Neuronal stem cell (in vitro differentiated cells): ENCODE measurements around the gene TCEAL1. TPM values are rescaled to one million over a fixed set of nuclear protein-coding genes. Genes with fewer than 3 reads are reported as not detected.

Experiments
- DNase-seq: peaks from one replicate; pipeline ENCODE4 v3.0.0-alpha.2; 2013; ENCODE audit warnings: low spot score
- H2AFZ ChIP-seq: one replicate; pipeline ENCODE4 v1.6.1; 2013; ENCODE audit warnings: mild to moderate bottlenecking, low read length, inconsistent platforms
- H2AK5ac ChIP-seq: 2 replicates; pipeline ENCODE4 v1.6.1; 2013; ENCODE audit warnings: low read depth, mild to moderate bottlenecking, inconsistent platforms, low read length, moderate library complexity, mixed read lengths
- H2BK120ac ChIP-seq: 2 replicates; pipeline ENCODE4 v1.6.1; 2013; ENCODE audit warnings: low read depth, mild to moderate bottlenecking, inconsistent platforms, low read length, moderate library complexity, mixed read lengths
- H2BK12ac ChIP-seq: one replicate; pipeline ENCODE4 v1.6.1; 2013; ENCODE audit warnings: low read length, inconsistent platforms
- H2BK15ac ChIP-seq: 2 replicates; pipeline ENCODE4 v1.6.1; 2013; ENCODE audit warnings: mild to moderate bottlenecking, low read length, inconsistent platforms, mixed read lengths
- H2BK5ac ChIP-seq: one replicate; pipeline ENCODE4 v1.6.1; 2013; ENCODE audit warnings: inconsistent platforms, mild to moderate bottlenecking, low read length, moderate library complexity
- H3K14ac ChIP-seq: one replicate; pipeline ENCODE4 v1.6.1; 2013; ENCODE audit warnings: low read length, inconsistent platforms
- H3K18ac ChIP-seq: 2 replicates; pipeline ENCODE4 v1.6.1; 2013; ENCODE audit warnings: low read length, inconsistent platforms
- H3K23ac ChIP-seq: 2 replicates; pipeline ENCODE4 v1.6.1; 2013; ENCODE audit warnings: low read depth, mild to moderate bottlenecking, mixed read lengths, low read length, inconsistent platforms; ENCODE audit not compliant: poor library complexity
- H3K27ac ChIP-seq: replicated peaks from 3 replicates; pipeline ENCODE4 v1.5.1; 2013; ENCODE audit warnings: low read length, inconsistent platforms
- H3K27me3 ChIP-seq, 3 experiments: 2 replicates each; pipeline ENCODE4 v1.6.1; 2013; ENCODE audit warnings: low read length in 3 of 3, mild to moderate bottlenecking in 2 of 3, inconsistent platforms in 1 of 3, low read depth in 1 of 3, mixed read lengths in 1 of 3, moderate library complexity in 1 of 3; ENCODE audit not compliant: control insufficient read depth in 3 of 3, insufficient read depth in 3 of 3
- H3K36me3 ChIP-seq, 2 donors: replicated peaks in 1 of 2; 2 replicates each; pipeline ENCODE4 v1.6.1; 2013; ENCODE audit warnings: low read length in 2 of 2; ENCODE audit not compliant: control insufficient read depth in 2 of 2, insufficient read depth in 2 of 2
- H3K4ac ChIP-seq: 2 replicates; pipeline ENCODE4 v1.6.1; 2013; ENCODE audit warnings: inconsistent platforms, mild to moderate bottlenecking, low read length, moderate library complexity
- H3K4me1 ChIP-seq, 2 donors: 1 replicate in 1 of 2; 2 replicates in 1 of 2; pipeline ENCODE4 v1.6.1; 2013; ENCODE audit warnings: low read length in 2 of 2, low read depth in 1 of 2; ENCODE audit not compliant: control insufficient read depth in 2 of 2, insufficient read depth in 1 of 2
- H3K4me2 ChIP-seq: one replicate; pipeline ENCODE4 v1.6.1; 2013; ENCODE audit warnings: mild to moderate bottlenecking, low read length, inconsistent platforms; ENCODE audit not compliant: insufficient read depth, poor library complexity, severe bottlenecking
- H3K4me3 ChIP-seq, 2 donors: 2 replicates each; pipeline ENCODE4 v1.5.1; 2013; ENCODE audit warnings: low read length in 2 of 2, mild to moderate bottlenecking in 2 of 2, inconsistent platforms in 1 of 2, moderate library complexity in 1 of 2
- H3K79me1 ChIP-seq: one replicate; pipeline ENCODE4 v1.6.1; 2013; ENCODE audit warnings: low read depth, mild to moderate bottlenecking, inconsistent platforms, low read length, moderate library complexity
- H3K9ac ChIP-seq: one replicate; pipeline ENCODE4 v1.6.1; 2013; ENCODE audit warnings: mild to moderate bottlenecking, low read depth, low read length, inconsistent platforms; ENCODE audit not compliant: poor library complexity
- H3K9me3 ChIP-seq, 2 donors: replicated peaks in 1 of 2; 2 replicates each; pipeline versions ENCODE3 to v1.6.1; 2013; ENCODE audit warnings: low read length in 2 of 2, mild to moderate bottlenecking in 2 of 2, inconsistent platforms in 1 of 2, low read depth in 1 of 2, mixed read lengths in 1 of 2, moderate library complexity in 1 of 2; ENCODE audit not compliant: control insufficient read depth in 2 of 2, insufficient read depth in 1 of 2
- H4K8ac ChIP-seq: one replicate; pipeline ENCODE4 v1.6.1; 2013; ENCODE audit warnings: low read depth, mild to moderate bottlenecking, inconsistent platforms, low read length, moderate library complexity
- H4K91ac ChIP-seq: one replicate; pipeline ENCODE4 v1.6.1; 2013; ENCODE audit warnings: low read length, low read depth, mild to moderate bottlenecking, inconsistent platforms; ENCODE audit not compliant: poor library complexity
- WGBS, 2 donors: extraction: QIAGEN DNeasy Blood & Tissue Kit; methylation state at CpG; one replicate each; pipeline ENCODE4 v1.1.7; 2013; ENCODE audit warnings: missing lambda C conversion rate in 2 of 2, mixed read lengths in 1 of 2; ENCODE audit not compliant: insufficient read length in 2 of 2, insufficient replicate concordance in 1 of 2; ENCODE audit errors: extremely low coverage in 2 of 2; 5-methylcytosine and 5-hydroxymethylcytosine counted together
- polyA plus RNA-seq, 2 experiments: library from polyadenylated mRNA; stranded (reverse); fragments of 200-250 nt; gene quantifications; one replicate each; pipeline ENCODE4 v1.2.3, GENCODE V29; 2013

Gene TCEAL1
- polyA plus RNA-seq (2013, experiment 1 of 2), result 12.9 TPM
- polyA plus RNA-seq (2013, experiment 2 of 2), result 13.6 TPM

GRCh38 chrX:103628386-103629317 is at the start of gene TCEAL1:
TCEAL1 (plus strand) TSS chrX:103628975; CDS start chrX:103629917, 942 bp downstream.
- H3K4me3 ChIP-seq, result peak within 1 kb of the TSS; percentile 59 to 84
- no peak within 1 kb of the TSS for H2AK5ac ChIP-seq
- no peak within 1 kb of the TSS for H3K23ac ChIP-seq
- H2BK15ac ChIP-seq, result no peak within 1 kb of the TSS
- no peak within 1 kb of the TSS for H4K91ac ChIP-seq
- H3K4me2 ChIP-seq, result peak within 1 kb of the TSS; percentile 48
- H3K79me1 ChIP-seq, result peaks cover 2% of the 10 kb centered on the region
- peaks cover 7 to 11% of the 10 kb centered on the region in 2 donors for H3K4me1 ChIP-seq
- peak within 1 kb of the TSS; percentile 93 for H3K18ac ChIP-seq
- H3K9me3 ChIP-seq, result no peaks in the 10 kb centered on the region
- no CpG with 5 or more reads among the region's 32 CpGs for WGBS, 2 donors
- H2BK5ac ChIP-seq, result no peak within 1 kb of the TSS
- no peaks in the 10 kb centered on the region for H3K36me3 ChIP-seq
- no peak within 1 kb of the TSS for H2BK120ac ChIP-seq
- H3K14ac ChIP-seq, result peak within 1 kb of the TSS; percentile 38
- peak within 1 kb of the TSS; percentile 95 for H3K27ac ChIP-seq
- H4K8ac ChIP-seq, result no peak within 1 kb of the TSS
- peak; percentile 20 for DNase-seq
- no peaks in the 10 kb centered on the region for H3K27me3 ChIP-seq
- H2AFZ ChIP-seq, result peak within 1 kb of the TSS; percentile 86
- H2BK12ac ChIP-seq, result no peak within 1 kb of the TSS
- peak within 1 kb of the TSS; percentile 91 for H3K9ac ChIP-seq
- no peak within 1 kb of the TSS for H3K4ac ChIP-seq

- Histone ChIP-seq H4K91ac (no peak overlapping the region), H2BK5ac (no peak overlapping the region), H3K36me3 (peaks cover 0 to 25% of the 10 kb centered on the region in 2 donors), H3K18ac (no peak overlapping the region), H3K14ac (no peak overlapping the region), H3K79me1 (peaks cover 3% of the 10 kb centered on the region), H3K23ac (no peak overlapping the region), H4K8ac (no peak overlapping the region), H3K27me3 (no peaks in the 10 kb centered on the region), H2BK120ac (no peak overlapping the region), H2AFZ (peak overlapping the region; percentile 89), H3K27ac (no peak overlapping the region), H3K9ac (no peak overlapping the region), H2AK5ac (no peak overlapping the region), H3K9me3 (no peaks in the 10 kb centered on the region), H2BK15ac (no peak overlapping the region), H3K4me2 (no peak overlapping the region), H3K4ac (no peak overlapping the region), H3K4me1 (no peaks in the 10 kb centered on the region), H2BK12ac (no peak overlapping the region), H3K4me3 (peak overlapping the region in 1 of 2 donors; percentile 56)
- no peak for DNase-seq
- WGBS, 2 donors, result no CpG with 5 or more reads among the region's 3 CpGs
Measured at GRCh38 chrX:103584596-103584995, 44.2 kb upstream of the TCEAL1 start.

GRCh38 chrX:103585411-103586313 is 43.1 kb upstream of the TCEAL1 start, which contains the start of gene TCEAL4:
TCEAL4 (plus strand) TSS chrX:103585515; CDS start chrX:103586676, 1,161 bp downstream.
- Histone ChIP-seq H3K4me3 (peak within 1 kb of the TSS; percentile 56 to 93), H3K9ac (peak within 1 kb of the TSS; percentile 84), H3K23ac (no peak within 1 kb of the TSS), H2BK12ac (no peak within 1 kb of the TSS), H3K27me3 (no peaks in the 10 kb centered on the region), H2BK5ac (no peak within 1 kb of the TSS), H4K8ac (no peak within 1 kb of the TSS), H4K91ac (no peak within 1 kb of the TSS), H2AFZ (peak within 1 kb of the TSS; percentile 89), H3K9me3 (no peaks in the 10 kb centered on the region), H3K4me1 (no peaks in the 10 kb centered on the region), H3K4me2 (peak within 1 kb of the TSS; percentile 54), H3K36me3 (peaks cover 0 to 25% of the 10 kb centered on the region in 2 donors), H3K18ac (peak within 1 kb of the TSS; percentile 89), H2BK15ac (no peak within 1 kb of the TSS), H3K4ac (no peak within 1 kb of the TSS), H3K27ac (no peak within 1 kb of the TSS), H2AK5ac (no peak within 1 kb of the TSS), H2BK120ac (no peak within 1 kb of the TSS), H3K79me1 (peaks cover 3% of the 10 kb centered on the region), H3K14ac (peak within 1 kb of the TSS; percentile 82)
- no CpG with 5 or more reads among the region's 56 CpGs for WGBS, 2 donors
- no peak for DNase-seq
